Dedifferentiated amniotic fluid mesenchymal stem cell (primary cell): Measurements from ENCODE around the gene SETSIP.
"Not testable (repeated sequence)": the region's sequence is repeated elsewhere in the genome, so short reads cannot be mapped to it uniquely, and the experiment has no call there.

ENCODE experiments used
- DNase-seq: peaks from one replicate; pipeline ENCODE4 v3.0.0-alpha.2; 2016; ENCODE audit errors: extremely low spot score

The SETSIP gene

DNA sequence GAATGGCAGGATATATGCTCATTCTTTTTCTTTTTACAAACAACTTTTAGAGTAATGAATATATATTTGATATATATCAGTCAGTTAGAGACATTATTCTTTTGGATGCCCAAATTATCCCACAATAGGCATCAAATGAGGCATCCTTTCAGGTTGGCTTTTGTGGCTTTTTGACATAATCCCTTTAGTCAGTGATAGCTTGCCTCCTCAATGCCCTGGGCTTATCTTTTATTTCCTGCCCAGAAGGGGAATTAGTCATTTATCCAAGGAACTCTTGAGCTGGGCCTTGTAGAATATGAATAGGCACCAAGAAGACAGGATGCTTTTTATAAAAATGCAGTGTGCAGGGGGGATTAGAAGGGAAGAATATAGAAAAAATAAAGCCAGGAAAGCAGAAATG lies 23.3 kb downstream of the SETSIP start:
- DNase-seq, result no peak

DNA sequence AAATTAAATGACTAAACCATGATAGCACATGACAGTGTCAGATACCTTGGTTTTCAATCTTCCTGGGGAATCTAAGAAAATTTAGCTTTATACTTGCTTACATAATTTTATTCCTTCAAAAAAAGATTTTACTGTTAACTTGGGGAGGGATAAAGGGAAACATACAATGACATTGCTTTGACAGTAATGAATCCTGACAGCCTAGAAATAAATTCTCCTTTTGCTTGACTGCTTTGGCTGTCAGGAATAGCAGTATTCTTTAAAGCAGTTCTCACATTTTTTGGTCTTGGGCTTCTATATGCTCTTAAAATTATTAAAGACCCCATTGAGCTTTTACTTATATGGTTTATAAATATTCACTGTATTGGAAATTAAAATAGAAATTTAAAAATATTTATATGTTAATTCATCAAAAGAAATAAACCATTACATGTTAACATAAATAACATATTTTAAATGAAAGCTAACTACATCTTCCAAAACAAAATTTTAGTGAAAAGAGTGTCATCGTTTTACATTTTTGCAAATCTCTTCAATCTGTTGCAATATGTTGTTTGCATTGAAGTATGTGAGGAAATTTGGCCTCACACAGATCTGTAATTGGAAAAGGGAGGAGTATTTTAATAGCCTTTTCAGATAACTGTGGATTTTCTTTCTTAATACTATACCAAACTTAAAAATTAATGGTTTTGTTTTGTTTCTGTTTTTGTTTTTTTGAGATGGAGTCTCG lies 29.3 kb downstream of the SETSIP start:
- no peak for DNase-seq

DNA sequence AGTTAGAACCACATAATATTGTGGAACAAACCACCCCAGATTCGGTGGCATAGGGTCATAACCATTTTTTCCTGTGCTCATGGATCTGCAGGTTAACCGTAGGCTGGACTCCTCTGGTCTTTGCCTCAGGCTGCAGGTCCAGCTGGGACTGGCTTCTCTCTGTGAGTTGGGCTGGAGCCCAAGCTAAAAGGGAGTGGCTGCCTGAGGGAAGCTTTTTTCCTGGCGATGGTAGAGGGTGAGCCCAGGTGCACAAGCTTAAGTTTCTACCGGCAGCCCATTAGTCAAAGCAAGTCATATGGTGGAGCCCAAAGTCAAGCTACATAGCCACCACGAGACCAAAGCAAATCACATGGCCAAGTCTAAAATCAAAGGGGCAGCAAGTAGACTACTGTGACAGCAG lies 31.6 kb downstream of the SETSIP start:
- DNase-seq, result no peak

DNA sequence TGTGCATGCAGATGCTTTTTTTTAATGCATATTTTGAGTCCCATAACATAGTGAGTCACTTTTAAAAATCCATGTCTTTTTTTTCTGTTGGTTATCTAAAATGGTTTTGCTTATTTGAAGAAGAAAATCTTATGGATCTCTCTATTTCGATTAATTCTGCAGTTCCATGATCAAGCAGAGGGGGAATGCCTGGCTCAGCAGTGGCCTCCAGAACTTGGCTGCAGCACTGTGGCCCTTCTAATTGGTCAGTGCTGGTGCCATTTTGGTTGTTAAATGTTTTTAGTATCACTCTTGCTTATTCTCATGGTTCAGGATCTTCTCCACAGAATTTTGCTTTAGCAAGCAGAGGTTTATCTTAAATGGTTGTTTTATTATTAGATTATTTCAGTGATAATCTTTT lies 34.2 kb downstream of the SETSIP start:
- DNase-seq, result no peak

DNA sequence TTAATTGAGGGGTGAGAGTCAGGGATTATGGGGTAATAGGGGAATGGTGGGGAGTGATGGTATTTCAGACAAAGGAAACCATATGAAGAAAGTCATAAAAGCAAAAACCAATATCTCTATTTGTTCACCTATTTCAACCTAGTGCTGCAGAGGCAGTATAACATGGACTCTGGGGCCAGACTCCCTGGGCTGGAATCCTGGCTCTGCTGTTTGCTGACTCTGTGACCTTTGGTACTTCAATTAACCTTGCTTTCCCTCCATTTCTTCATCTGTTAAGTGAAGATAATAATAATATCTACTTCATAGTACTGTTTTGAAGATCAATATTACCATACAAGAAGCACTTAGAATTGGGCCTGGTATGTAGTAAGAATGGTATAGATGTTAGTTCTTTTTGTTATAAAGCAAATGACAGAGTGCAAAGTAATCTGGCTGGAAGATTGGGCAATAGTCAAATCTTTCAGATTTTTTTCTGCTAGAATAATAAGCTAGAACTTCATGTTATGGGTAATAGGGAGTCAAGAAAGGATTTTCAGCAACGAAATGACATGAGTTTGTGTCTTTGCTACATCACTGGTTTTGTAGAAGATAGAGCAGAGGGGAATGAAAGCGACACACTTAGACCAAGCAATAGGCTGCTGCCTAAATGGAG lies 36.4 kb downstream of the SETSIP start:
- DNase-seq, result no peak

DNA sequence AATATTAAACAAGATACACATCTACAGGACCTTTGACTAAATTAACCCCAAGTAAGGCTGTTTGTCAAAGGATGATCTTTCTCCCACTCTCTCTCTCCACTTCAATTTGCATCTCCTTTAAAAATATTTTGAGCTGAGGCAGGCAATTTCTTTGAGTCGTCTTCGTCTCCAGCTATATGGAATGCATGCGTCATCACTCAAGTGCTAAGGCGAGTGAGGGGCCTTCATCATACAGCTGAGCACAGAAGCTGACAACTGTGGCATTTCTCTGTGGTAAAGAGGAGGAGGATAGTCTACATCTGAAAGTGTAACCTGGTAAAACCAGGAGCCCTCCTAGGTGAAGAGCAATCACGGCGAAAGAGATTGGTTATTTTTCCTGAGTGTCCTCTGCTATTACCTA lies 37.8 kb downstream of the SETSIP start:
- no peak for DNase-seq

DNA sequence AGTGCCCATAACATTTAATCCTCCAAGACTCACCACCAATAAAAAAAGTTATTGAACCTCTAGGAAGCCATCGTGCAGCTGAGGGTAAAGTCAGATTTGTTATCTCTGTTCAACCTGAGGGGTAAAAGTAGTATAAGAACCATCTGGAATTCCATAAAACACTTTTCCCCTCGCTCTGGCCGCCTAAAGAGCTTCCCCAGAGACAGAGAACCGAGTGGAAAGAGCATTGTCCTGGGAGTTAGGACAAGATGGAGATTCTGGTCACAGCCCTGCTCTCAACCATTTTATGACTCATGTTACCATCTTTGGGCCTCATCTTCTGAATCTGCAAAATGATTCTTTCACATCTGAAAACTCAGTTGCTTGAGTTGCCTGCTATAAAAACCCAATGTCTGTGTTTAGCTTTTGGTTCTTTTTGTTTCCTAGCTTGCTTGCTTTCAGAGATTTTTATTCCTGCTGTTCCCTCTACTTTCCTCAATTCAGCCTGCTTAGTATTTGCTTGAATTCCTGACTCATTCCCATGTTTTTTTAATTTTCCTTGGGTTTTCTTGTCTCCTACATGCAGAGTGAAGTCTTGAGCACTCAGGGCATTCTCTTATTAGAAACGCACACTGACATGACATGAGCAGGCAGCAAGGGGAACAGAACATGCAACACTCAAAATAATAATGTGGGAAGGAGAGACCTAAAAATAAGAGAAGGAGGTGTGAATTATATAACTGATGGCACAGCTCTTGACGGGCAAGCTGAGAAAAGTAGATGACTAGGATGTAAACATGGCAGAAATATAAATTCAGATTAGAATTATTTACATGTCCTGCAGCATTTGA lies 43.7 kb downstream of the SETSIP start:
- no peak for DNase-seq

DNA sequence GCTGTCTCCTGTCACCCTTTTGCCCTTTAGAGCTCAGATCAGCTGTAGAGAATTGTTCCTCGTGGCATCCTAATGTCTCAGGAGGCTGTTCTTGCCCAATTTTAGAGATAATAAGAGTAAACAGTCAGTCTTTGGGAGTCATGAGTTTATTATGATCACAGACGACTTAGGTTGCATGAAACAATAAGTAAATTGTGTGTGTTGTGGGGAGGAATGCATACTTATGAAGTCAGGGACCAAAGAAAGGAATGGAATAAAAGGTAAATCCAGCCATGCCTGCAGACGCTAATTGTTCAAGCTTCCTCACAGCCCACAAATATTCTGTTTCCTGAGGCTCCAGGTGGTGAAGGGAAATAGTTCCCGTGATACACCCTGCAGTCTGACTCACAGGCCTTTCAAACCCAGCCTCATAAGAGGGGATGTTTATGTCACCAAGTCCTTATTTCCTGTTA lies 44.5 kb downstream of the SETSIP start:
- DNase-seq, result no peak

DNA sequence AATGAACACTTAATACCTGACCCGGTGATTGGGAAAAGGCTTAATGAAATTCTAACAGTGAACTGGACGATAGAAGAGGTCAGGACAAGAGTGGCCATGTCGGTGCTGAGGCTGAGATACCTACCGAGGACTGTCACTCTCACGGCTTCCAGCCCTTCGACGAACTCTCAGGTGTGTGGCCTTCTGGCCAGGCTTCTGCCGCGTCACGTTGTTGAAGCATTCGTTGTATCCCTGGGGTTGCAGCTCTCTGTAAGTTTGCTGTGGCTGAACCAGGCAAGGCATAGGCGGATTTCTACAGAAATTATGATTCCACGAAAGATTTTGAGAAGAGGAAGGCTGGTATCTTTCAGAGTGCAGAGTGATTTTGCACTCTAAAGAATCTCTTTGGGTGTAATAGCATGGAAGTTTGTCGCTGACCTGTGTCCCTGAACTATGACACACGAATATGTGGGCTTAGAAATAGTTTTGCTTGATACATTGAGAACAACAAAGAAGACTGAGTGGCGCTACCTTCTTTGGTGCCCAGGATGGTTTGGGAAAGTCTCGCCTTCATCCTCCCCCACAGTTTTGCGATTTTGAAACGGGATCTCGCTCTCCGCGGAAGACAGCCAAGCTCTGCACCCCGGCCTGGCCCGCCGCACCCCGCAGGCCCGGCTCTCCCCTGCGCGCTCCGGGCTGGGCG lies 45.8 kb downstream of the SETSIP start:
- DNase-seq, result no peak

DNA sequence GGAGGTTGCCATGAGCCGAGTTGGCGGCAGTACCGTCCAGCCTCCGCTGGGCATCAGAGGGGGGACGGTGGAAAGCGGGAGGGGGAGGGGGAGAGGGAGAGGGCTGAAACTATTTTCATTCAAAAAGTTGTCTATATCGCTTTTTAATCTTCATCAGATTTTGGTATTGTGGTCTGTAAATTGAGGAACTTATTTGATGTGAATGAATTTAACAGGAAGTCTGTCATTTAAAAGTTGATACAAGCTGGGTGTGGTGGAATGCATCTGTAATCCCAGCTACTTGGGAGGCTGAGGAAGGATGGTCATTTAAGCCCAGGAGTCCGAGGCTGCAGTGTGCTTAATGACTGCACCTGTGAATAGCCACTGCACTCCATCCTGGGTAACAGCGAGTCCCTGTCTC lies 48.4 kb downstream of the SETSIP start:
- DNase-seq, result no peak

DNA sequence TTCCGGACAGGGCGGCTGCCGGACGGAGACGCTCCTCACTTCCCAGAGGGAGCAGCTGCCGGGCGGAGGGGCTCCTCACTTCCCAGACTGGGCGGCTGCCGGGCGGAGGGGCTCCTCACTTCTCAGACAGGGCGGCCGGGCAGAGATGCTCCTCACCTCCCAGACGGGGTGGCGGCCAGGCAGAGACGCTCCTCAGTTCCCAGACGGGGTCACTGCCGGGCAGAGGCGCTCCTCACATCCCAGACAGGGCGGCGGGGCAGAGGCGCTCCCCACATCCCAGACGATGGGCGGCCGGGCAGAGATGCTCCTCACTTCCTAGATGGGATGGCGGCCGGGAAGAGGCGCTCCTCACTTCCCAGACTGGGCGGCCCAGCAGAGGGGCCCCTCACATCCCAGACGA lies 49.2 kb downstream of the SETSIP start:
- not testable (repeated sequence) for DNase-seq
